PC-3 (cell line): ENCODE measurements around the gene PDIA6. TPM values are rescaled to one million over a fixed set of nuclear protein-coding genes. Genes with fewer than 3 reads are reported as not detected.

Experiments
- ATAC-seq: fragments of 200-7000 bp; cut with Tn5 transposase; 2 replicates; pipeline ENCODE4 v1.9.1; 2020; ENCODE audit warnings: mild to moderate bottlenecking, moderate library complexity
- BruUV-seq: library from RNA; stranded (reverse); fragments of 400-500 nt; replicated peaks from 2 replicates; lab custom pipeline; 2021; lab: Mats Ljungman, UMichigan
- CTCF ChIA-PET: fragments of 300-600 bp; sonication (Branson Sonifier 250); formaldehyde crosslinking; loops from one replicate; lab custom pipeline; 2022; ENCODE audit warnings: antibody characterized with exemption; lab: Charles Lee
- POLR2A ChIA-PET: fragments of 300-600 bp; sonication (Branson Sonifier 250); formaldehyde crosslinking; loops from one replicate; lab custom pipeline; 2022; ENCODE audit warnings: antibody characterized with exemption; ENCODE audit not compliant: unreplicated experiment; lab: Charles Lee
- DNase-seq: peaks from one replicate; pipeline ENCODE4 v3.0.0-alpha.2; 2015
- H2AFZ ChIP-seq: fragments of 300-600 bp; sonication (generic); 2 replicates; pipeline ENCODE4 v1.6.0; 2016; ENCODE audit warnings: antibody characterized with exemption, low read length
- H3F3A ChIP-seq: fragments of 300-600 bp; sonication (generic); one replicate; pipeline ENCODE4 v1.6.0; 2017; ENCODE audit warnings: antibody characterized with exemption, low read length, control low read depth, mild to moderate bottlenecking; ENCODE audit not compliant: unreplicated experiment
- H3K27ac ChIP-seq: fragments of 300-600 bp; sonication (generic); 2 replicates; pipeline ENCODE4 v1.5.1; 2016; ENCODE audit warnings: mild to moderate bottlenecking, low read length
- H3K27me3 ChIP-seq: fragments of 300-600 bp; sonication (generic); 2 replicates; pipeline ENCODE4 v1.6.1; 2016; ENCODE audit warnings: low read length, mixed read lengths
- H3K36me3 ChIP-seq: fragments of 300-600 bp; sonication (generic); 2 replicates; pipeline ENCODE4 v1.6.1; 2016; ENCODE audit warnings: low read depth, mixed run types, low read length, mixed read lengths
- H3K4me1 ChIP-seq: fragments of 300-600 bp; sonication (generic); 2 replicates; pipeline ENCODE4 v1.5.1; 2016; ENCODE audit warnings: low read length; ENCODE audit not compliant: insufficient read depth
- H3K4me2 ChIP-seq: fragments of 300-600 bp; sonication (generic); 2 replicates; pipeline ENCODE4 v1.6.0; 2016; ENCODE audit warnings: low read length
- H3K4me3 ChIP-seq: fragments of 300-600 bp; sonication (generic); 2 replicates; pipeline ENCODE4 v1.5.1; 2016; ENCODE audit warnings: mild to moderate bottlenecking, low read length, mixed read lengths
- H3K79me2 ChIP-seq: fragments of 300-600 bp; sonication (generic); 2 replicates; pipeline ENCODE4 v1.6.1; 2017; ENCODE audit warnings: low read length, mixed read lengths
- H3K9ac ChIP-seq: fragments of 300-600 bp; sonication (generic); 2 replicates; pipeline ENCODE4 v1.6.0; 2016; ENCODE audit warnings: mild to moderate bottlenecking, low read length
- H3K9me2 ChIP-seq: fragments of 300-600 bp; sonication (generic); replicated peaks from 2 replicates; pipeline ENCODE4 v1.6.1; 2016; ENCODE audit warnings: mixed run types, low read length, mixed read lengths
- H3K9me3 ChIP-seq: fragments of 300-600 bp; sonication (generic); 2 replicates; pipeline ENCODE4 v1.6.1; 2016; ENCODE audit warnings: low read length, mixed read lengths
- H4K20me1 ChIP-seq: fragments of 300-600 bp; sonication (generic); 2 replicates; pipeline ENCODE4 v1.6.1; 2016; ENCODE audit warnings: low read length, mixed read lengths
- CTCF ChIP-seq: fragments of 300-600 bp; sonication (generic); conservative IDR thresholded peaks from 2 replicates; pipeline ENCODE4 v1.5.1; 2017; ENCODE audit warnings: antibody characterized with exemption, low read depth, mild to moderate bottlenecking, low read length
- EZH2 ChIP-seq: fragments of 300-600 bp; sonication (generic); IDR thresholded peaks from one replicate; pipeline ENCODE4 v1.6.1; 2017; ENCODE audit warnings: antibody characterized with exemption, mild to moderate bottlenecking, low read length; ENCODE audit not compliant: unreplicated experiment
- EZH2phosphoT487 ChIP-seq: fragments of 300-600 bp; sonication (generic); IDR thresholded peaks from 2 replicates; pipeline ENCODE4 v1.6.1; 2018; ENCODE audit warnings: mild to moderate bottlenecking, antibody characterized with exemption, low read length, borderline replicate concordance
- intact Hi-C: fragments of 100-400 bp; cut with micrococcal nuclease; formaldehyde crosslinking; loops from 2 replicates; pipeline ENCODE4 v1.9.0; 2023
- total RNA-seq: library from RNA; depleted of rRNA; stranded (reverse); fragments of >200 nt; gene quantifications from 2 replicates; pipeline ENCODE4 v1.2.3, GENCODE V29; 2014

Gene PDIA6
- total RNA-seq, 1 experiment from 2014 or later: 351 TPM

GRCh38 chr2:10861765-10862164 lies 49.2 kb upstream of the PDIA6 start:
- ATAC-seq: no peak
- H2AFZ ChIP-seq: no peak overlapping the region
- no peaks in the 10 kb centered on the region for H4K20me1 ChIP-seq
- CTCF ChIA-PET: no interaction called here
- H3F3A ChIP-seq: no peaks in the 10 kb centered on the region
- no peak for DNase-seq
- no peak overlapping the region for H3K9ac ChIP-seq
- no peaks in the 10 kb centered on the region for H3K9me2 ChIP-seq
- intact Hi-C loops: no loop called here
- peaks cover 62% of the 10 kb centered on the region for H3K27me3 ChIP-seq
- no peaks in the 10 kb centered on the region for H3K79me2 ChIP-seq
- TF ChIP-seq EZH2: no peak
- no peak for TF ChIP-seq EZH2phosphoT487
- TF ChIP-seq CTCF: no peak
- H3K4me1 ChIP-seq: no peaks in the 10 kb centered on the region
- no peak overlapping the region for H3K27ac ChIP-seq
- H3K36me3 ChIP-seq: no peaks in the 10 kb centered on the region
- POLR2A ChIA-PET: no interaction called here
- no peak overlapping the region for H3K4me2 ChIP-seq
- H3K9me3 ChIP-seq: no peaks in the 10 kb centered on the region
- BruUV-seq: no TSS peak
- H3K4me3 ChIP-seq: no peak overlapping the region

GRCh38 chr2:10860814-10861325 lies 48.3 kb upstream of the PDIA6 start:
- Histone ChIP-seq H3K9me2 (no peaks in the 10 kb centered on the region), H3K4me1 (no peaks in the 10 kb centered on the region), H3K27ac (no peak overlapping the region), H2AFZ (no peak overlapping the region), H4K20me1 (no peaks in the 10 kb centered on the region), H3K36me3 (no peaks in the 10 kb centered on the region), H3K4me2 (no peak overlapping the region), H3K27me3 (peaks cover 71% of the 10 kb centered on the region), H3K79me2 (no peaks in the 10 kb centered on the region), H3F3A (no peaks in the 10 kb centered on the region), H3K9me3 (no peaks in the 10 kb centered on the region), H3K9ac (no peak overlapping the region), H3K4me3 (no peak overlapping the region)
- DNase-seq: no peak
- intact Hi-C loops: no loop called here
- BruUV-seq: no TSS peak
- POLR2A ChIA-PET: no interaction called here
- no peak for TF ChIP-seq EZH2phosphoT487
- ATAC-seq: no peak
- CTCF ChIA-PET: no interaction called here

- peaks cover 77% of the 10 kb centered on the region for H3K27me3 ChIP-seq
- no peak overlapping the region for H3K9ac ChIP-seq
- no peaks in the 10 kb centered on the region for H3F3A ChIP-seq
- DNase-seq (no peak), ATAC-seq (no peak)
- H3K4me1 ChIP-seq: no peaks in the 10 kb centered on the region
- no peaks in the 10 kb centered on the region for H3K9me3 ChIP-seq
- no peaks in the 10 kb centered on the region for H4K20me1 ChIP-seq
- H3K4me3 ChIP-seq: no peak overlapping the region
- no TSS peak for BruUV-seq
- CTCF ChIA-PET: no interaction called here
- no peaks in the 10 kb centered on the region for H3K36me3 ChIP-seq
- POLR2A ChIA-PET: no interaction called here
- TF ChIP-seq EZH2phosphoT487 (no peak), EZH2 (no peak), CTCF (no peak)
- H3K27ac ChIP-seq: no peak overlapping the region
- H3K4me2 ChIP-seq: no peak overlapping the region
- H3K79me2 ChIP-seq: no peaks in the 10 kb centered on the region
- intact Hi-C loops: no loop called here
- H3K9me2 ChIP-seq: no peaks in the 10 kb centered on the region
- no peak overlapping the region for H2AFZ ChIP-seq
These were observed 47.7 kb upstream of the PDIA6 start for GRCh38 chr2:10860081-10860813.
